K562 (cell line): ENCODE data around the gene TRPV5.

ENCODE experiments used
- POLR2A ChIP-seq: fragments of 450-650 bp; conservative IDR thresholded peaks from 2 replicates; pipeline ENCODE4 v1.6.1; 2016
- TCF7 ChIP-seq: sonication (generic); IDR thresholded peaks from 2 replicates; pipeline ENCODE4 v1.6.1; 2016; ENCODE audit warnings: antibody characterized with exemption, borderline replicate concordance

- TF ChIP-seq POLR2A (no peak), TCF7 (no peak)
These were observed 51.8 kb downstream of the TRPV5 start for GRCh38 chr7:142881586-142882337.
